Measurements from ENCODE around the gene YARS2.

The YARS2 gene

DNA sequence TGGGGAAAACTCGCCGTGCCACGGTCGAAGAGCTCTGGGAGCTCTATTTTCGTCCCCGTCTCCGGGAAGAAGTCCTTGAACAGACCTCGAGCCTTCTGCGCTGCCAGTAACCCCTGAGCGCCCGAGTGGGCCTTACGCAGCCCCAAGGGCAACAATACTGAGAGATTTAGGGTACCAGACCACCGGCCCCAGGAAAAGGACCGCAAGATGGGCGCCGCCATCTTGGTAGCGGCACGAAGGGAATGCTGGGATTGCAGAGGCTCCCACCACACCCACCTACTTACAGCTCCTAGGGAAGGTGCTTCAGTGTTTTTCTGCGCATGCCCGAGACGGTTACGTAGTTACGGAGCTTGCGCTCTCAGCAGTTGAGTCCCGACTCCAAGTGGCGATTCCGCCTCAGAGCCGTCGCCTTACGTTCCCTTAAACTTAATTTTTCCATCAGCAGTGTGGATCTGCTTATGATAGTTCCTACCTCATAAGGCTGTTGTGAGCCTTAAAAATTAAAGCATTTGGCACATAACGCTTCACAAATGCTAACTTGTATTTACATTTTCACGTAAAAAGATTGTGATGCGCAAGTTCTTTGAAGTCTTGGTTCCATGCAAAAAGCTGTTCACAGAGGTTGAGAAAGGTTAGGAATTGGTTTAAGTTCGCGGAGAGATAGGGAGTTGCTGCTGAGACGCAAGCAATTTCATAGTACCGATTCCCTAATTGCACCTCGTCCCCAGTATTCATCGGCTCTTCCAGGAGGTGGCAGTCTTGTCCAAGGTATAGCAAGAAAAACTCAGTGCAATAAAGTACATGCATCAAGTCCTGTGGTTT, at the start of gene YARS2:
Gene YARS2 (minus strand): TSS at position 244 of the 822 bp plus-strand sequence. CDS start 23 bp downstream, at position 221.
- peak; percentile 98 for DNase-seq (ENCODE audit: low read depth, low spot score)
- in situ Hi-C loops (cut with HindIII; ENCODE audit: low sequenced_read_pairs): no loop called here
- peak within 1 kb of the TSS; percentile 100 for H3K4me3 ChIP-seq (ENCODE audit: low read depth, low read length)
- TF ChIP-seq, protein P1, sequence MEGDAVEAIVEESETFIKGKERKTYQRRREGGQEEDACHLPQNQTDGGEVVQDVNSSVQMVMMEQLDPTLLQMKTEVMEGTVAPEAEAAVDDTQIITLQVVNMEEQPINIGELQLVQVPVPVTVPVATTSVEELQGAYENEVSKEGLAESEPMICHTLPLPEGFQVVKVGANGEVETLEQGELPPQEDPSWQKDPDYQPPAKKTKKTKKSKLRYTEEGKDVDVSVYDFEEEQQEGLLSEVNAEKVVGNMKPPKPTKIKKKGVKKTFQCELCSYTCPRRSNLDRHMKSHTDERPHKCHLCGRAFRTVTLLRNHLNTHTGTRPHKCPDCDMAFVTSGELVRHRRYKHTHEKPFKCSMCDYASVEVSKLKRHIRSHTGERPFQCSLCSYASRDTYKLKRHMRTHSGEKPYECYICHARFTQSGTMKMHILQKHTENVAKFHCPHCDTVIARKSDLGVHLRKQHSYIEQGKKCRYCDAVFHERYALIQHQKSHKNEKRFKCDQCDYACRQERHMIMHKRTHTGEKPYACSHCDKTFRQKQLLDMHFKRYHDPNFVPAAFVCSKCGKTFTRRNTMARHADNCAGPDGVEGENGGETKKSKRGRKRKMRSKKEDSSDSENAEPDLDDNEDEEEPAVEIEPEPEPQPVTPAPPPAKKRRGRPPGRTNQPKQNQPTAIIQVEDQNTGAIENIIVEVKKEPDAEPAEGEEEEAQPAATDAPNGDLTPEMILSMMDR (IDR thresholded peaks at IDR 0.05; ENCODE audit: low read depth, low read length): peak; percentile 77

DNA sequence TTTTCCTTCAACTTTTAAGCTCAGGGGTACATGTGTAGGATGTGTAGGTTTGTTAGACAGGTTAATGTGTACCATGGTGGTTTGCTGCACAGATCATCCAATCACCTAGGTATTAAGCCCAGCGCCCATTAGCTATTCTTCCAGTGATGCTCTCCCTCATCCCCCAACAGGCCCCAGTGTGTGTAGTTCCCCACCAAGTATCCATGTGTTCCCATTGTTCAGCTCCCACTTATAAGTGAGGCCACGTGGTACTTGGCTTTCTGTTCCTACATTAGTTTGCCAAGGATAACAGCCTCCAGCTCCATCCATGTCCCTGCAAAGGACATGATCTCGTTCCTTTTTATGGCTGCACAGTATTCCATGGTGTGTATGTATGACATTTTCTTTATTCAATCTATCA, 48.6 kb upstream of the YARS2 start:
- no peak for DNase-seq (ENCODE audit: low read depth, low spot score)
- H3K4me3 ChIP-seq (ENCODE audit: low read depth, low read length): no peak overlapping the region
- in situ Hi-C loops (cut with HindIII; ENCODE audit: low sequenced_read_pairs): no loop called here
- TF ChIP-seq, protein P1 (IDR thresholded peaks at IDR 0.05; ENCODE audit: low read depth, low read length): no peak

DNA sequence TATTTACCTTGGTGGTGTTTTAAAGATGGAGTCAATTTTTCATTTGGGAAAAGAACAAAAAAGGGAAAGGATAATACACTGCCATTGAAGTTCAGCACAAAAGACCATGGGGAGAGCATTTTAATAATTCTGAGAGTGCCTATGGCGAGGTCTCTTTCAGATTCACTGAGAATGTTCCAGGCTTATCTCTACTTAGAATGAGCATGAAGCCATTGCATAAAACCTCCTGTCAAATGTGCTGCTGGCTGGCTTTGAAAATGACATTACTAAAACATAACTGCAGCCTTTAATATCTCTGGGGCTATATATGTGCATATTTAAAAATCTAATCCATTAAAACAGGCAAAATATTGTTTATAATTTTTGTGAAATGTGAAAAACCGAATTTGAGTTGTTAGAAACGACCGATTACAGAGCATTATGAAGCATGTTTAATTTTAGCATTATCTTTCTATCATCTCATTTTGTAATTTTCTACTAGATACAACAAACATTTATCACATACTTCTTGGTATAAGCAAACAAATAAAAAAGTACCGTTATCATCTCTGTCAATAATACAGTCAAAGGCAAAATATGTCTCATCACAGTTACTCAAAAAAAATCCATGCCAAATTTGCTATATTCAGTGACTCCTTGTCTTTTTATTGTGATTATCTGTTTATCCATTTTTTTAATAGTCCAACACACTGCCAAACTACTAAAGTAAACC, 45.7 kb upstream of the YARS2 start:
- in situ Hi-C loops (cut with HindIII; ENCODE audit: low sequenced_read_pairs): no loop called here
- TF ChIP-seq, protein P1 (IDR thresholded peaks at IDR 0.05; ENCODE audit: low read depth, low read length): no peak
- no peak overlapping the region for H3K4me3 ChIP-seq (ENCODE audit: low read depth, low read length)
- no peak for DNase-seq (ENCODE audit: low read depth, low spot score)

DNA sequence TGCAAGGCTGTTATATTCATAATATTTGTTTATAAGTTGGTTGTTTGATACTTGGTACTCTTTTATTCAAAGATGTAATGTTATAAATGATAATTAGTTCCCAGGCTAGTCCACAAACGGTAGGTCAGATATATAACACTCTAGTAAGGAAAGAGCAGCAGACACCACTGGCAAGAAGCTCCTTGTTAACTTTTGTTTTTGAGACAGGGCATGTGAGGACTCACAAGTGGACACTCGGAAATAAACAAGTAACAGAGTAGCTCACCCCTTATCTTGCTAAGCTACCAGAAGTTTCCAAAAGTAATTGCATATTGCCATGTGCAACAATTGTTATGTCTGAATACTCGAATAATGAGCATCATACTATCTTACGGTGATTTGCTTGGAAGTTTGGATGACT, 38.6 kb upstream of the YARS2 start:
- H3K4me3 ChIP-seq (ENCODE audit: low read depth, low read length): no peak overlapping the region
- TF ChIP-seq, protein P1 (IDR thresholded peaks at IDR 0.05; ENCODE audit: low read depth, low read length): no peak
- DNase-seq (ENCODE audit: low read depth, low spot score): no peak
- in situ Hi-C loops (cut with HindIII; ENCODE audit: low sequenced_read_pairs): no loop called here

DNA sequence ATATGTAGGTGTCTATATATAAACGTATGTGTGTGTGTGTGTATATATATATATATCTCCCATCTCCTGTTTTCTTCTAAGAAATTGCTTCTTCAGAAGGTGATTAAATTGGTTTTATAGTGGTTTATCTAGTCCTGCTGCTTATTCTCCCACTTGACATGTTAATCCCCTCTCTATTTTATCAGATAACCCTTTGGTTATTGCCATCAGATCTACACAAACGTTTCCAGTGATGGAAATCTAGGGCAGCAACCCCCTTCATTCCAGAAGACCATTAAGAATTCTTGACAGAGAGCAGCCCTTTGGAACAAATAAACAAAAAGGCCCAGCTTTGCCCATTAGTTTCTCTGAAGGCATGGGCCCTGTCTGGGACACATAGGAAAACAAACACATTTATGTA, 34.2 kb upstream of the YARS2 start:
- in situ Hi-C loops (cut with HindIII; ENCODE audit: low sequenced_read_pairs): no loop called here
- DNase-seq (ENCODE audit: low read depth, low spot score): no peak
- H3K4me3 ChIP-seq (ENCODE audit: low read depth, low read length): no peak overlapping the region
- TF ChIP-seq, protein P1 (IDR thresholded peaks at IDR 0.05; ENCODE audit: low read depth, low read length): no peak

DNA sequence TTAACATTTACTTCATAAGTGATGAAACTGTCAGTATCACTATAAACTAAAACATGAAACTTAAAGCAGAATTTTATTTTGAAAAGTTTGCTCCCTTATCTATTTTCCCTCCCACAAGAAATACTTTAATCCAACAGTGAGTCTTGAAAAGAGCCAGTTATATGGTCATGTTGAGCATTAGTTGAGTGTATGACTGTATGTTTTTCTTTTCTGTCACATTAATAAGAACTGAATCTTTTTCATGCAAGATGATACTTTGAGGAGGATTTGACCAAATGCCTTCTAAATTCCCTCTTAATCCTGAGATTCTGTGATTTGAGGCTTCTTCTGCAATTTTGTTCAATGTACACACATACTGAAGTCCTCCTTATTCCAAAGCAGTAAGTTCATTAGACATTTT, 33.7 kb upstream of the YARS2 start:
- DNase-seq (ENCODE audit: low read depth, low spot score): no peak
- H3K4me3 ChIP-seq (ENCODE audit: low read depth, low read length): no peak overlapping the region
- in situ Hi-C loops (cut with HindIII; ENCODE audit: low sequenced_read_pairs): no loop called here
- TF ChIP-seq, protein P1 (IDR thresholded peaks at IDR 0.05; ENCODE audit: low read depth, low read length): no peak

All from astrocyte of the spinal cord (primary cell).